A549 (cell line): ENCODE data around the gene METTL17. TPM values are rescaled to one million over a fixed set of nuclear protein-coding genes. Genes with fewer than 3 reads are reported as not detected.

Experiments used
- ATAC-seq, 2 experiments: fragments of 200-7000 bp in 1 of 2; fragments of >200 bp in 1 of 2; cut with Nextera tagmentation in 1 of 2; cut with Tn5 transposase in 1 of 2; 3 replicates each; pipeline versions ENCODE4 v1.8.0 to v1.9.1; 2018 to 2020; ENCODE audit warnings: mild to moderate bottlenecking in 1 of 2, moderate library complexity in 1 of 2
- CTCF ChIA-PET: fragments of 300-600 bp; sonication (Branson Sonifier 250); formaldehyde crosslinking; extraction: SDS; loops from one replicate; lab custom pipeline; 2021; ENCODE audit warnings: antibody characterized with exemption, inconsistent platforms; lab: Yijun Ruan, JAX
- POLR2A ChIA-PET: fragments of 350-600 bp; formaldehyde crosslinking; extraction: SDS; loops from one replicate; lab custom pipeline; 2021; ENCODE audit warnings: antibody characterized with exemption, inconsistent platforms; lab: Yijun Ruan, JAX
- DNase-seq, 2 experiments: peaks; one replicate each; pipeline versions ENCODE4 v3.0.0 to v3.0.0-alpha.2; 2011 to 2016; ENCODE audit warnings: low read depth in 1 of 2, low spot score in 1 of 2
- FAIRE-seq: peaks from 2 replicates; lab custom pipeline; 2011; peaks lifted over from hg19 to GRCh38; lab: Jason Lieb, UNC
- H3K27ac ChIP-seq, 2 experiments: fragments of >200 bp; sonication (Bioruptor Twin); formaldehyde crosslinking; 3 replicates each; pipeline ENCODE4 v1.5.1; 2016 to 2017
- H3K4me1 ChIP-seq: fragments of >200 bp; sonication (Bioruptor Twin); formaldehyde crosslinking; 3 replicates; pipeline ENCODE4 v1.6.1; 2016
- H3K4me2 ChIP-seq: fragments of >200 bp; sonication (Bioruptor Twin); formaldehyde crosslinking; 3 replicates; pipeline ENCODE4 v1.6.1; 2016
- H3K4me3 ChIP-seq: fragments of >200 bp; sonication (Bioruptor Twin); formaldehyde crosslinking; 3 replicates; pipeline ENCODE4 v1.5.1; 2016
- H3K9me3 ChIP-seq: fragments of >200 bp; sonication (Bioruptor Twin); formaldehyde crosslinking; 3 replicates; pipeline ENCODE4 v1.6.1; 2016
- BCL3 ChIP-seq: fragments of >200 bp; sonication (Bioruptor Twin); formaldehyde crosslinking; IDR thresholded peaks from 3 replicates; pipeline ENCODE4 v1.6.1; 2016
- CHD2 ChIP-seq: fragments of 150-350 bp; IDR thresholded peaks from 2 replicates; pipeline ENCODE4 v1.6.1; 2014; ENCODE audit warnings: low read length; ENCODE audit not compliant: partially characterized antibody
- E2F6 ChIP-seq: IDR thresholded peaks from 2 replicates; pipeline ENCODE4 v1.6.1; 2012; ENCODE audit warnings: low read depth, borderline replicate concordance
- EHMT2 ChIP-seq: fragments of 200-600 bp; sonication (generic); IDR thresholded peaks from 2 replicates; pipeline ENCODE4 v1.6.1; 2016; ENCODE audit warnings: antibody characterized with exemption, low read depth, mild to moderate bottlenecking, moderate library complexity
- GATA3 ChIP-seq: IDR thresholded peaks from 2 replicates; pipeline ENCODE4 v1.6.1; 2012; ENCODE audit warnings: borderline replicate concordance
- HES2 ChIP-seq: fragments of >200 bp; sonication (Bioruptor Twin); formaldehyde crosslinking; IDR thresholded peaks from 2 replicates; pipeline ENCODE4 v1.6.1; 2016
- HEYL ChIP-seq: fragments of 250-450 bp; sonication (Bioruptor Pico); IDR thresholded peaks from 2 replicates; pipeline ENCODE4 v1.8.0; 2021; ENCODE audit warnings: mild to moderate bottlenecking, moderate library complexity
- MAZ ChIP-seq: fragments of 150-350 bp; IDR thresholded peaks from 2 replicates; pipeline ENCODE4 v1.6.1; 2014; ENCODE audit warnings: antibody characterized with exemption, low read depth, low read length, borderline replicate concordance
- MYC ChIP-seq: IDR thresholded peaks from 2 replicates; pipeline ENCODE4 v1.6.1; 2012; ENCODE audit warnings: mild to moderate bottlenecking, inconsistent platforms, low read length, improper control_type of control experiment, borderline replicate concordance
- NPAS2 ChIP-seq: fragments of 250-450 bp; sonication (Bioruptor Pico); IDR thresholded peaks from 2 replicates; pipeline ENCODE4 v1.8.0; 2022; ENCODE audit warnings: mild to moderate bottlenecking, moderate library complexity, borderline replicate concordance
- RAD21 ChIP-seq, 2 experiments: fragments of >200 bp in 1 of 2; sonication (Bioruptor Twin) in 1 of 2; formaldehyde crosslinking in 1 of 2; IDR thresholded peaks in 1 of 2; conservative IDR thresholded peaks in 1 of 2; 2 replicates in 1 of 2; 3 replicates in 1 of 2; pipeline ENCODE4 v1.6.1; 2012 to 2018; ENCODE audit warnings: inconsistent platforms in 1 of 2
- RCOR1 ChIP-seq: fragments of 150-350 bp; IDR thresholded peaks from 2 replicates; pipeline ENCODE4 v1.6.1; 2014; ENCODE audit warnings: antibody characterized with exemption, low read length, low read depth
- SREBF2 ChIP-seq: fragments of 450-650 bp; IDR thresholded peaks from 2 replicates; pipeline ENCODE4 v1.6.1; 2014; ENCODE audit warnings: mild to moderate bottlenecking, moderate library complexity
- TFCP2L1 ChIP-seq: fragments of 250-450 bp; sonication (Bioruptor Pico); IDR thresholded peaks from 2 replicates; pipeline ENCODE4 v1.5.0; 2021; ENCODE audit warnings: mild to moderate bottlenecking
- TP53 ChIP-seq: fragments of 250-450 bp; sonication (Bioruptor Pico); IDR thresholded peaks from 2 replicates; pipeline ENCODE4 v1.5.0; 2021; ENCODE audit warnings: mild to moderate bottlenecking, moderate library complexity
- USF2 ChIP-seq: fragments of 450-650 bp; IDR thresholded peaks from 2 replicates; pipeline ENCODE4 v1.6.1; 2014; ENCODE audit warnings: antibody characterized with exemption
- ZSCAN20 ChIP-seq: fragments of 250-450 bp; sonication (Bioruptor Pico); IDR thresholded peaks from 2 replicates; pipeline ENCODE4 v1.8.0; 2022; ENCODE audit warnings: mild to moderate bottlenecking, moderate library complexity
- WGBS: methylation state at CpG from one replicate; pipeline ENCODE4 v1.1.6; 2017; ENCODE audit errors: missing lambda C conversion rate; 5-methylcytosine and 5-hydroxymethylcytosine counted together
- polyA plus RNA-seq, 4 experiments: library from polyadenylated mRNA; depleted of rRNA in 3 of 4; stranded (reverse); fragments of >200 nt; fragmentation: RNase III in 1 of 4; extraction: RNeasy Plus Mini Kit Qiagen cat#74134 plus additional on column Dnase treatment in 1 of 4; gene quantifications; 2 replicates in 3 of 4; 3 replicates in 1 of 4; pipeline ENCODE4 v1.2.3, GENCODE V29; 2011 to 2017

Gene METTL17
- polyA plus RNA-seq, 2 of the 4 experiments (the other 2 are of a cell fraction) = 81.4 to 116 TPM

- TF ChIP-seq E2F6 = no peak
- no peak for TF ChIP-seq MAZ
- TF ChIP-seq, all 56 proteins: peak for 0
These were observed 13.5 kb upstream of the METTL17 start (continued) for GRCh38 chr14:20976291-20976690.

GRCh38 chr14:20978687-20979086 is 11.1 kb upstream of the METTL17 start:
- no peak overlapping the region for H3K4me2 ChIP-seq
- H3K4me1 ChIP-seq = peaks cover 20% of the 10 kb centered on the region; the same call in 2 of the 3 replicates
- H3K4me3 ChIP-seq = no peak overlapping the region
- FAIRE-seq = no peak
- H3K9me3 ChIP-seq = no peaks in the 10 kb centered on the region
- CTCF ChIA-PET = interaction anchor here (0.8 to 1.3 kb wide), 2 partner anchors 105 to 125 kb away, joined by 3 read pairs; no protein-coding TSS in a partner anchor
- TF ChIP-seq TFCP2L1 (no peak), USF2 (no peak), NPAS2 (CRISPR knock-in tag) (no peak), GATA3 (no peak)
- TF ChIP-seq, all 56 proteins: peak for 0
- POLR2A ChIA-PET = no interaction called here
- WGBS = 39% methylated on average over 1 of the region's 1 CpG
- no peak overlapping the region for H3K27ac ChIP-seq
- ATAC-seq (no peak), DNase-seq (no peak)

- no peak overlapping the region for H3K27ac ChIP-seq
- peaks cover 9% of the 10 kb centered on the region; the same call in 1 of the 3 replicates for H3K4me1 ChIP-seq
- CTCF ChIA-PET = interaction anchor here (0.6 to 17.7 kb wide), 5 partner anchors 9 to 576 kb away, joined by 3 to 186 read pairs (median 3); no protein-coding TSS in a partner anchor
- ATAC-seq (no peak), DNase-seq (no peak), FAIRE-seq (no peak)
- H3K9me3 ChIP-seq = no peaks in the 10 kb centered on the region
- WGBS = 72% methylated on average over 1 of the region's 1 CpG
- TF ChIP-seq TP53 (CRISPR knock-in tag) = no peak
- TF ChIP-seq RAD21 (conservative IDR thresholded peaks at IDR 0.05 in 1 of 2, IDR thresholded peaks at IDR 0.05 in 1 of 2) = no peak
- TF ChIP-seq MYC = no peak
- TF ChIP-seq BCL3 = no peak
- no peak for TF ChIP-seq EHMT2
- no peak for TF ChIP-seq CHD2
- no peak for TF ChIP-seq ZSCAN20 (CRISPR knock-in tag)
- TF ChIP-seq E2F6 = no peak
- no peak for TF ChIP-seq TFCP2L1
- TF ChIP-seq RCOR1 = no peak
- no peak for TF ChIP-seq USF2
- TF ChIP-seq SREBF2 = no peak
- no peak for TF ChIP-seq GATA3
- no peak for TF ChIP-seq HEYL (CRISPR knock-in tag)
- no peak for TF ChIP-seq HES2
- POLR2A ChIA-PET = interaction anchor here (1.4 kb wide), 1 partner anchor 10 kb away, joined by 7 read pairs; no protein-coding TSS in a partner anchor
- H3K4me2 ChIP-seq = no peak overlapping the region
- H3K4me3 ChIP-seq = no peak overlapping the region
These were observed 8.9 kb upstream of the METTL17 start for GRCh38 chr14:20980906-20981305.
